OCI-LY7 (cell line): Measurements from ENCODE around the gene SLC25A21.

Experiments
- EZH2phosphoT487 ChIP-seq: fragments of 200-600 bp; sonication (generic); IDR thresholded peaks from 2 replicates; pipeline ENCODE4 v1.6.1; 2018; ENCODE audit warnings: low read depth, borderline replicate concordance, mild to moderate bottlenecking, mixed run types, antibody characterized with exemption, low read length, moderate library complexity, mixed read lengths
- TF ChIP-seq, protein P1 (sequence below): fragments of 200-600 bp; sonication (generic); conservative IDR thresholded peaks from 2 replicates; pipeline ENCODE4 v1.5.1; 2014; ENCODE audit warnings: mild to moderate bottlenecking, antibody characterized with exemption, low read length, moderate library complexity, mixed read lengths

DNA sequence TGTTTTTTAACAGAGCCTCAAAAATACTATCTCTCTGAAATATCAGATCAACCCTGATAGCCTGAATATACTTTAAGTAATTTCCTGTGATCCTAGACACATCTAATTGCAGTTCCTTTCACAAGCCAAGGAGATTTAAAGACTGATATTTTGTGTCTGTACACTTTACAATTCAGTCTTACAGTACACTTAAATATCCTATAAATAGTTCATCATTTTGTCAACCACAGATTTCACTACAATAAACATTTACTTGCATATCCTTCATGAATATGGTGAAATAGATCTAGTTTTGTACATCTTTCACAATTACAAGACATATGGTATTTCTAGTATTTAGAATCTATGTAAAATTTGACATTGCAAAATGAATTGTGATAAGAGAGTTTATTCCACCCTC is 349.7 kb downstream of the SLC25A21 start:
- TF ChIP-seq, protein P1, sequence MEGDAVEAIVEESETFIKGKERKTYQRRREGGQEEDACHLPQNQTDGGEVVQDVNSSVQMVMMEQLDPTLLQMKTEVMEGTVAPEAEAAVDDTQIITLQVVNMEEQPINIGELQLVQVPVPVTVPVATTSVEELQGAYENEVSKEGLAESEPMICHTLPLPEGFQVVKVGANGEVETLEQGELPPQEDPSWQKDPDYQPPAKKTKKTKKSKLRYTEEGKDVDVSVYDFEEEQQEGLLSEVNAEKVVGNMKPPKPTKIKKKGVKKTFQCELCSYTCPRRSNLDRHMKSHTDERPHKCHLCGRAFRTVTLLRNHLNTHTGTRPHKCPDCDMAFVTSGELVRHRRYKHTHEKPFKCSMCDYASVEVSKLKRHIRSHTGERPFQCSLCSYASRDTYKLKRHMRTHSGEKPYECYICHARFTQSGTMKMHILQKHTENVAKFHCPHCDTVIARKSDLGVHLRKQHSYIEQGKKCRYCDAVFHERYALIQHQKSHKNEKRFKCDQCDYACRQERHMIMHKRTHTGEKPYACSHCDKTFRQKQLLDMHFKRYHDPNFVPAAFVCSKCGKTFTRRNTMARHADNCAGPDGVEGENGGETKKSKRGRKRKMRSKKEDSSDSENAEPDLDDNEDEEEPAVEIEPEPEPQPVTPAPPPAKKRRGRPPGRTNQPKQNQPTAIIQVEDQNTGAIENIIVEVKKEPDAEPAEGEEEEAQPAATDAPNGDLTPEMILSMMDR = no peak
- TF ChIP-seq EZH2phosphoT487 = no peak
